Measurements from ENCODE around the gene RFT1. TPM values are rescaled to one million over a fixed set of nuclear protein-coding genes. Genes with fewer than 3 reads are reported as not detected.
"Not testable (repeated sequence)": the region's sequence is repeated elsewhere in the genome, so short reads cannot be mapped to it uniquely, and the experiment has no call there.

Gene RFT1
- total and polyA plus RNA-seq, 9 donors: 8.2 to 15.4 (median 11.6) TPM

- H3K27ac ChIP-seq (ENCODE audit: low read length): no peak overlapping the region
- WGBS (ENCODE audit: insufficient coverage): 31% methylated on average over 2 of the region's 3 CpGs
- DNase-seq: no peak
- H3K4me1 ChIP-seq (ENCODE audit: control insufficient read depth, insufficient read depth, low read length): peaks cover 31% of the 10 kb centered on the region
- H3K36me3 ChIP-seq (ENCODE audit: control insufficient read depth, insufficient read depth, low read length): no peaks in the 10 kb centered on the region
- no peaks in the 10 kb centered on the region for H3K9me3 ChIP-seq (replicated peaks; ENCODE audit: control insufficient read depth, low read depth, low read length)
- H3K27me3 ChIP-seq (ENCODE audit: control insufficient read depth, insufficient read depth, low read length): peaks cover 39% of the 10 kb centered on the region
- no peak overlapping the region for H3K4me3 ChIP-seq (ENCODE audit: low read length)
Observed at GRCh38 chr3:53157974-53158580, 27.8 kb upstream of the RFT1 start.

- H3K27ac ChIP-seq (ENCODE audit: low read length): no peak overlapping the region
- no peaks in the 10 kb centered on the region for H3K9me3 ChIP-seq (replicated peaks; ENCODE audit: control insufficient read depth, low read depth, low read length)
- H3K4me3 ChIP-seq (ENCODE audit: low read length): no peak overlapping the region
- H3K4me1 ChIP-seq (ENCODE audit: control insufficient read depth, insufficient read depth, low read length): peaks cover 25% of the 10 kb centered on the region
- no peaks in the 10 kb centered on the region for H3K36me3 ChIP-seq (ENCODE audit: control insufficient read depth, insufficient read depth, low read length)
- H3K27me3 ChIP-seq (ENCODE audit: control insufficient read depth, insufficient read depth, low read length): peaks cover 38% of the 10 kb centered on the region
- 2% methylated on average over 7 of the region's 36 CpGs for WGBS (ENCODE audit: insufficient coverage)
- no peak for DNase-seq
Observed at GRCh38 chr3:53156368-53156834, 26.2 kb upstream of the RFT1 start.

- 64% methylated on average over 5 of the region's 6 CpGs for WGBS (ENCODE audit: insufficient coverage)
- H3K36me3 ChIP-seq (ENCODE audit: control insufficient read depth, insufficient read depth, low read length): no peaks in the 10 kb centered on the region
- peaks cover 38% of the 10 kb centered on the region for H3K27me3 ChIP-seq (ENCODE audit: control insufficient read depth, insufficient read depth, low read length)
- H3K27ac ChIP-seq (ENCODE audit: low read length): no peak overlapping the region
- H3K9me3 ChIP-seq (replicated peaks; ENCODE audit: control insufficient read depth, low read depth, low read length): no peaks in the 10 kb centered on the region
- no peak overlapping the region for H3K4me3 ChIP-seq (ENCODE audit: low read length)
- no peak for DNase-seq
- peaks cover 24% of the 10 kb centered on the region for H3K4me1 ChIP-seq (ENCODE audit: control insufficient read depth, insufficient read depth, low read length)
Observed at GRCh38 chr3:53155760-53156159, 25.5 kb upstream of the RFT1 start.

GRCh38 chr3:53154881-53155285, 24.6 kb upstream of the RFT1 start:
- H3K9me3 ChIP-seq (replicated peaks; ENCODE audit: control insufficient read depth, low read depth, low read length): no peaks in the 10 kb centered on the region
- H3K4me1 ChIP-seq (ENCODE audit: control insufficient read depth, insufficient read depth, low read length): peaks cover 15% of the 10 kb centered on the region
- DNase-seq: no peak
- WGBS (ENCODE audit: insufficient coverage): 83% methylated on average over 4 of the region's 4 CpGs
- H3K27me3 ChIP-seq (ENCODE audit: control insufficient read depth, insufficient read depth, low read length): peaks cover 34% of the 10 kb centered on the region
- no peak overlapping the region for H3K4me3 ChIP-seq (ENCODE audit: low read length)
- H3K27ac ChIP-seq (ENCODE audit: low read length): no peak overlapping the region
- H3K36me3 ChIP-seq (ENCODE audit: control insufficient read depth, insufficient read depth, low read length): no peaks in the 10 kb centered on the region

- peaks cover 34% of the 10 kb centered on the region for H3K27me3 ChIP-seq (ENCODE audit: control insufficient read depth, insufficient read depth, low read length)
- no CpG with 5 or more reads among the region's 6 CpGs for WGBS (ENCODE audit: insufficient coverage)
- no peaks in the 10 kb centered on the region for H3K9me3 ChIP-seq (replicated peaks; ENCODE audit: control insufficient read depth, low read depth, low read length)
- no peak for DNase-seq
- no peaks in the 10 kb centered on the region for H3K36me3 ChIP-seq (ENCODE audit: control insufficient read depth, insufficient read depth, low read length)
- peaks cover 7% of the 10 kb centered on the region for H3K4me1 ChIP-seq (ENCODE audit: control insufficient read depth, insufficient read depth, low read length)
- no peak overlapping the region for H3K27ac ChIP-seq (ENCODE audit: low read length)
- no peak overlapping the region for H3K4me3 ChIP-seq (ENCODE audit: low read length)
Observed at GRCh38 chr3:53153980-53154379, 23.7 kb upstream of the RFT1 start.

- Histone ChIP-seq H3K27me3 (ENCODE audit: control insufficient read depth, insufficient read depth, low read length) (peaks cover 34% of the 10 kb centered on the region), H3K36me3 (ENCODE audit: control insufficient read depth, insufficient read depth, low read length) (no peaks in the 10 kb centered on the region), H3K4me1 (ENCODE audit: control insufficient read depth, insufficient read depth, low read length) (peaks cover 3% of the 10 kb centered on the region), H3K9me3 (replicated peaks; ENCODE audit: control insufficient read depth, low read depth, low read length) (no peaks in the 10 kb centered on the region), H3K27ac (ENCODE audit: low read length) (no peak overlapping the region), H3K4me3 (ENCODE audit: low read length) (no peak overlapping the region)
- no peak for DNase-seq
- 57% methylated on average over 3 of the region's 3 CpGs for WGBS (ENCODE audit: insufficient coverage)
Observed at GRCh38 chr3:53153264-53153823, 23.1 kb upstream of the RFT1 start.

GRCh38 chr3:53151870-53152660, 21.8 kb upstream of the RFT1 start:
- no peaks in the 10 kb centered on the region for H3K9me3 ChIP-seq (replicated peaks; ENCODE audit: control insufficient read depth, low read depth, low read length)
- no peak overlapping the region for H3K27ac ChIP-seq (ENCODE audit: low read length)
- peaks cover 25% of the 10 kb centered on the region for H3K27me3 ChIP-seq (ENCODE audit: control insufficient read depth, insufficient read depth, low read length)
- DNase-seq: no peak
- H3K36me3 ChIP-seq (ENCODE audit: control insufficient read depth, insufficient read depth, low read length): no peaks in the 10 kb centered on the region
- H3K4me1 ChIP-seq (ENCODE audit: control insufficient read depth, insufficient read depth, low read length): peaks cover 3% of the 10 kb centered on the region
- 73% methylated on average over 20 of the region's 20 CpGs for WGBS (ENCODE audit: insufficient coverage)
- no peak overlapping the region for H3K4me3 ChIP-seq (ENCODE audit: low read length)

GRCh38 chr3:53151465-53151864, 21.2 kb upstream of the RFT1 start:
- DNase-seq: no peak
- Histone ChIP-seq H3K4me3 (ENCODE audit: low read length) (no peak overlapping the region), H3K4me1 (ENCODE audit: control insufficient read depth, insufficient read depth, low read length) (peaks cover 3% of the 10 kb centered on the region), H3K36me3 (ENCODE audit: control insufficient read depth, insufficient read depth, low read length) (no peaks in the 10 kb centered on the region), H3K27me3 (ENCODE audit: control insufficient read depth, insufficient read depth, low read length) (peaks cover 20% of the 10 kb centered on the region), H3K9me3 (replicated peaks; ENCODE audit: control insufficient read depth, low read depth, low read length) (no peaks in the 10 kb centered on the region), H3K27ac (ENCODE audit: low read length) (no peak overlapping the region)
- no CpG with 5 or more reads among the region's 5 CpGs for WGBS (ENCODE audit: insufficient coverage)

- H3K4me1 ChIP-seq (ENCODE audit: control insufficient read depth, insufficient read depth, low read length); H3K36me3 ChIP-seq (ENCODE audit: control insufficient read depth, insufficient read depth, low read length); H3K4me3 ChIP-seq (ENCODE audit: low read length); H3K27ac ChIP-seq (ENCODE audit: low read length); DNase-seq; H3K9me3 ChIP-seq (replicated peaks; ENCODE audit: control insufficient read depth, low read depth, low read length): not testable (repeated sequence)
- peaks cover 16% of the 10 kb centered on the region for H3K27me3 ChIP-seq (ENCODE audit: control insufficient read depth, insufficient read depth, low read length)
- WGBS (ENCODE audit: insufficient coverage): 90% methylated on average over 4 of the region's 9 CpGs
Observed at GRCh38 chr3:53151086-53151438, 20.8 kb upstream of the RFT1 start.

- peaks cover 12% of the 10 kb centered on the region for H3K27me3 ChIP-seq (ENCODE audit: control insufficient read depth, insufficient read depth, low read length)
- no peak overlapping the region for H3K4me3 ChIP-seq (ENCODE audit: low read length)
- no peak overlapping the region for H3K27ac ChIP-seq (ENCODE audit: low read length)
- H3K36me3 ChIP-seq (ENCODE audit: control insufficient read depth, insufficient read depth, low read length): no peaks in the 10 kb centered on the region
- no peak for DNase-seq
- 92% methylated on average over 7 of the region's 7 CpGs for WGBS (ENCODE audit: insufficient coverage)
- no peaks in the 10 kb centered on the region for H3K9me3 ChIP-seq (replicated peaks; ENCODE audit: control insufficient read depth, low read depth, low read length)
- H3K4me1 ChIP-seq (ENCODE audit: control insufficient read depth, insufficient read depth, low read length): no peaks in the 10 kb centered on the region
Observed at GRCh38 chr3:53150247-53151085, 20.2 kb upstream of the RFT1 start.
